22Rv1 (cell line): ENCODE measurements around the gene COL6A3.

Experiments
- CTCF ChIP-seq: fragments of 450-650 bp; IDR thresholded peaks from 2 replicates; pipeline ENCODE4 v1.5.1; 2017; ENCODE audit warnings: mild to moderate bottlenecking
- ZFX ChIP-seq: fragments of 450-650 bp; IDR thresholded peaks from 2 replicates; pipeline ENCODE4 v1.6.1; 2017; ENCODE audit warnings: antibody characterized with exemption, borderline replicate concordance

- TF ChIP-seq CTCF = no peak
- no peak for TF ChIP-seq ZFX
Measured at GRCh38 chr2:237278568-237278967, 135.4 kb downstream of the COL6A3 start.
